ENCODE results near the gene ARMC5. TPM values are rescaled to one million over a fixed set of nuclear protein-coding genes. Genes with fewer than 3 reads are reported as not detected.
"Not testable (repeated sequence)": the region's sequence is repeated elsewhere in the genome, so short reads cannot be mapped to it uniquely, and the experiment has no call there.

The ARMC5 gene
- total and polyA plus RNA-seq, 8 donors = 2.3 to 18.1 (median 4.5) TPM

- WGBS, 2 donors = 34 to 58% methylated on average over 2 of the region's 2 CpGs
- DNase-seq (no peak), ATAC-seq (no peak), FAIRE-seq (no peak)
- Histone ChIP-seq H3K4me3 (no peak overlapping the region), H3K27ac (no peak overlapping the region), H3K4me1 (no peaks in the 10 kb centered on the region), H3K9me3 (no peaks in the 10 kb centered on the region), H3K27me3 (no peaks in the 10 kb centered on the region), H3K36me3 (no peaks in the 10 kb centered on the region)
- intact Hi-C loops (cut with DNase I) = no loop called here
- TF ChIP-seq CTCF (IDR thresholded peaks at IDR 0.05) = no peak
Observed at GRCh38 chr16:31438414-31438813, 20.9 kb upstream of the ARMC5 start.

- ATAC-seq; H3K9me3 ChIP-seq; H3K36me3 ChIP-seq; H3K27ac ChIP-seq; DNase-seq; H3K4me1 ChIP-seq; H3K27me3 ChIP-seq; intact Hi-C loops (cut with DNase I); FAIRE-seq; H3K4me3 ChIP-seq: not testable (repeated sequence)
- 62 to 66% methylated on average over 3 to 4 of the region's 4 CpGs for WGBS, 2 donors
Observed at GRCh38 chr16:31439023-31439422, 20.3 kb upstream of the ARMC5 start.

GRCh38 chr16:31439519-31439918 lies 19.8 kb upstream of the ARMC5 start:
- Histone ChIP-seq H3K9me3 (no peaks in the 10 kb centered on the region), H3K36me3 (no peaks in the 10 kb centered on the region), H3K27ac (no peak overlapping the region), H3K4me3 (no peak overlapping the region), H3K27me3 (no peaks in the 10 kb centered on the region), H3K4me1 (no peaks in the 10 kb centered on the region)
- peak in 1 of 6 donors; percentile 1 for DNase-seq
- no peak for FAIRE-seq
- ATAC-seq = no peak
- 82 to 84% methylated on average over 3 of the region's 3 CpGs for WGBS, 2 donors
- no peak for TF ChIP-seq CTCF (IDR thresholded peaks at IDR 0.05)
- intact Hi-C loops (cut with DNase I) = no loop called here

GRCh38 chr16:31440516-31441184 lies 18.7 kb upstream of the ARMC5 start:
- no peaks in the 10 kb centered on the region for H3K36me3 ChIP-seq
- WGBS, 2 donors = 65 to 68% methylated on average over 4 of the region's 4 CpGs
- no peak overlapping the region for H3K4me3 ChIP-seq
- no peak for ATAC-seq
- no peak for TF ChIP-seq CTCF (IDR thresholded peaks at IDR 0.05)
- no peaks in the 10 kb centered on the region for H3K9me3 ChIP-seq
- H3K4me1 ChIP-seq = no peaks in the 10 kb centered on the region
- no peaks in the 10 kb centered on the region for H3K27me3 ChIP-seq
- no peak for FAIRE-seq
- intact Hi-C loops (cut with DNase I) = loop anchor here in 1 of 3 donors (10.0 kb wide), 2 partner anchors 296 to 456 kb away; partner anchors contain the start of gene HSD3B7
- H3K27ac ChIP-seq = no peak overlapping the region
- peak in 1 of 6 donors; percentile 9 for DNase-seq

- FAIRE-seq (no peak), ATAC-seq (peak in 3 of 4 donors; percentile 2 to 4 (median 3)), DNase-seq (peak in 2 of 6 donors; percentile 37 to 78)
- Histone ChIP-seq H3K4me3 (peak overlapping the region; percentile 50 to 83 (median 64)), H3K36me3 (no peaks in the 10 kb centered on the region), H3K27me3 (no peaks in the 10 kb centered on the region), H3K9me3 (no peaks in the 10 kb centered on the region), H3K27ac (peak overlapping the region in 3 of 4 donors; percentile 89 to 91 (median 89)), H3K4me1 (no peaks in the 10 kb centered on the region)
- no peak for TF ChIP-seq CTCF (IDR thresholded peaks at IDR 0.05)
- WGBS, 2 donors = 33 to 48% methylated on average over 34 of the region's 34 CpGs
- intact Hi-C loops (cut with DNase I) = loop anchor here in 1 of 3 donors (10.0 kb wide), 2 partner anchors 297 to 457 kb away; partner anchors contain the start of gene HSD3B7
Observed at GRCh38 chr16:31441956-31442355, 17.3 kb upstream of the ARMC5 start.

GRCh38 chr16:31445931-31446330 lies 13.4 kb upstream of the ARMC5 start:
- whole genome bisulfite sequencing, 2 donors = 73 to 82% methylated on average over 6 of the region's 6 CpGs
- not testable (repeated sequence) for FAIRE-seq, H3K36me3 ChIP-seq, H3K4me1 ChIP-seq, ATAC-seq, DNase-seq, H3K4me3 ChIP-seq, H3K27ac ChIP-seq, H3K27me3 ChIP-seq, H3K9me3 ChIP-seq
- intact Hi-C loops (cut with DNase I) = loop anchor here in 2 of 3 donors (5.0 to 10.0 kb wide), 3 partner anchors 301 to 464 kb away; partner anchors contain the start of gene HSD3B7 (in 1 of the 2)
